Liver (tissue), 9 donors: ENCODE results near the gene ANKRD33B. TPM values are rescaled to one million over a fixed set of nuclear protein-coding genes. Genes with fewer than 3 reads are reported as not detected.

ENCODE experiments used
- DNase-seq: peaks from one replicate; pipeline ENCODE4 v3.0.0-alpha.2; 2017; ENCODE audit warnings: low spot score
- H3K27ac ChIP-seq, 2 donors: one replicate each; pipeline ENCODE4 v1.7.0; 2013; ENCODE audit warnings: inconsistent platforms in 2 of 2, low read length in 2 of 2, control low read depth in 1 of 2, low read depth in 1 of 2, mild to moderate bottlenecking in 1 of 2
- H3K27me3 ChIP-seq, 4 donors: one replicate each; pipeline versions ENCODE4 v1.6.1 to v1.7.0; 2013; ENCODE audit warnings: low read length in 3 of 4, inconsistent platforms in 1 of 4, mild to moderate bottlenecking in 1 of 4, moderate library complexity in 1 of 4; ENCODE audit not compliant: control insufficient read depth in 4 of 4, insufficient read depth in 4 of 4
- H3K36me3 ChIP-seq, 4 donors: one replicate each; pipeline versions ENCODE4 v1.6.1 to v1.7.0; 2013; ENCODE audit warnings: low read length in 3 of 4, mild to moderate bottlenecking in 3 of 4, low read depth in 1 of 4, moderate library complexity in 1 of 4; ENCODE audit not compliant: control insufficient read depth in 4 of 4, insufficient read depth in 3 of 4
- H3K4me1 ChIP-seq, 4 donors: one replicate each; pipeline versions ENCODE4 v1.6.1 to v1.7.0; 2013; ENCODE audit warnings: low read length in 3 of 4, mild to moderate bottlenecking in 3 of 4, moderate library complexity in 1 of 4; ENCODE audit not compliant: control insufficient read depth in 4 of 4, insufficient read depth in 4 of 4
- H3K4me3 ChIP-seq, 3 donors: one replicate each; pipeline versions ENCODE4 v1.6.1 to v1.7.0; 2013; ENCODE audit warnings: low read length in 3 of 3, control low read depth in 1 of 3, low read depth in 1 of 3, mild to moderate bottlenecking in 1 of 3
- H3K9ac ChIP-seq, 2 donors: one replicate each; pipeline ENCODE4 v1.7.0; 2013; ENCODE audit warnings: low read length in 2 of 2, mild to moderate bottlenecking in 2 of 2, moderate library complexity in 2 of 2, control low read depth in 1 of 2, low read depth in 1 of 2
- H3K9me3 ChIP-seq, 4 donors: one replicate each; pipeline versions ENCODE4 v1.6.1 to v1.7.0; 2013; ENCODE audit warnings: low read length in 3 of 4; ENCODE audit not compliant: control insufficient read depth in 4 of 4
- ATF3 ChIP-seq: IDR thresholded peaks from 2 replicates; pipeline ENCODE4 v1.6.1; 2016; ENCODE audit warnings: antibody characterized with exemption
- CTCF ChIP-seq: fragments of 150-350 bp; IDR thresholded peaks from 2 replicates; pipeline ENCODE4 v1.5.1; 2017; ENCODE audit warnings: improper control_type of control experiment, low read depth, low read length; ENCODE audit not compliant: missing input control
- EGR1 ChIP-seq, 2 donors: IDR thresholded peaks; 2 replicates each; pipeline ENCODE4 v1.6.1; 2016 to 2018; ENCODE audit warnings: antibody characterized with exemption in 2 of 2, low read depth in 2 of 2
- FOXA1 ChIP-seq: IDR thresholded peaks from 2 replicates; pipeline ENCODE4 v1.6.1; 2016; ENCODE audit warnings: antibody characterized with exemption
- FOXA2 ChIP-seq: IDR thresholded peaks from 2 replicates; pipeline ENCODE4 v1.6.1; 2016; ENCODE audit warnings: antibody characterized with exemption
- GABPA ChIP-seq, 2 donors: IDR thresholded peaks in 1 of 2; conservative IDR thresholded peaks in 1 of 2; 2 replicates each; pipeline ENCODE4 v1.6.1; 2016; ENCODE audit warnings: antibody characterized with exemption in 2 of 2, mild to moderate bottlenecking in 1 of 2, moderate library complexity in 1 of 2
- HNF4A ChIP-seq, 2 donors: conservative IDR thresholded peaks; 2 replicates each; pipeline ENCODE4 v1.6.1; 2016; ENCODE audit warnings: antibody characterized with exemption in 2 of 2, mild to moderate bottlenecking in 2 of 2
- HNF4G ChIP-seq: IDR thresholded peaks from 2 replicates; pipeline ENCODE4 v1.6.1; 2016; ENCODE audit warnings: antibody characterized with exemption
- JUND ChIP-seq, 2 donors: IDR thresholded peaks; 2 replicates each; pipeline ENCODE4 v1.6.1; 2016; ENCODE audit warnings: antibody characterized with exemption in 2 of 2
- MAX ChIP-seq: IDR thresholded peaks from 2 replicates; pipeline ENCODE4 v1.6.1; 2016; ENCODE audit warnings: antibody characterized with exemption
- NR2F2 ChIP-seq: IDR thresholded peaks from 2 replicates; pipeline ENCODE4 v1.6.1; 2016; ENCODE audit warnings: antibody characterized with exemption
- RAD21 ChIP-seq, 2 donors: IDR thresholded peaks; 2 replicates each; pipeline ENCODE4 v1.6.1; 2016; ENCODE audit warnings: antibody characterized with exemption in 2 of 2, mild to moderate bottlenecking in 2 of 2
- REST ChIP-seq: IDR thresholded peaks from 2 replicates; pipeline ENCODE4 v1.6.1; 2016; ENCODE audit warnings: antibody characterized with exemption, mild to moderate bottlenecking
- RXRA ChIP-seq, 2 donors: IDR thresholded peaks; 2 replicates each; pipeline ENCODE4 v1.6.1; 2017 to 2018; ENCODE audit warnings: antibody characterized with exemption in 2 of 2, mild to moderate bottlenecking in 1 of 2
- SP1 ChIP-seq: IDR thresholded peaks from 2 replicates; pipeline ENCODE4 v1.6.1; 2018; ENCODE audit warnings: antibody characterized with exemption, mild to moderate bottlenecking
- TAF1 ChIP-seq: conservative IDR thresholded peaks from 2 replicates; pipeline ENCODE4 v1.6.1; 2016; ENCODE audit warnings: antibody characterized with exemption, mild to moderate bottlenecking
- YY1 ChIP-seq: IDR thresholded peaks from 2 replicates; pipeline ENCODE4 v1.6.1; 2016; ENCODE audit warnings: antibody characterized with exemption, mild to moderate bottlenecking
- ZBTB33 ChIP-seq: IDR thresholded peaks from 2 replicates; pipeline ENCODE4 v1.6.1; 2016; ENCODE audit warnings: antibody characterized with exemption
- WGBS: extraction: QIAGEN DNeasy Blood & Tissue Kit; methylation state at CpG from one replicate; pipeline ENCODE4 v1.1.7; 2013; 5-methylcytosine and 5-hydroxymethylcytosine counted together
- polyA plus RNA-seq, 2 donors: library from polyadenylated mRNA; stranded (reverse) in 1 of 2; unstranded in 1 of 2; fragments of 200-250 nt in 1 of 2; fragments of >200 nt in 1 of 2; fragmentation: Nextera tagmentation in 1 of 2; extraction: Ambion mirVana in 1 of 2; gene quantifications; one replicate each; pipeline versions ENCODE4 v1.2.1 to v1.2.3, GENCODE V29; 2013 to 2015
- total RNA-seq, 2 donors: library from RNA; depleted of rRNA; stranded (reverse); fragments of >200 nt; gene quantifications; one replicate each; pipeline ENCODE4 v1.2.3, GENCODE V29; 2014
- donor health status: healthy.
- donor health status: healthy.
- donor health status: healthy.
- donor health status: healthy.
- donor health status: healthy.

The ANKRD33B gene
- total and polyA plus RNA-seq, 4 donors = 0.09 to 1.9 (median 0.25) TPM; not detected in 1

- Histone ChIP-seq H3K36me3 (no peaks in the 10 kb centered on the region), H3K4me3 (no peak overlapping the region), H3K4me1 (no peaks in the 10 kb centered on the region), H3K27me3 (no peaks in the 10 kb centered on the region), H3K9ac (no peak overlapping the region), H3K9me3 (peaks cover 0 to 4% (median 0%) of the 10 kb centered on the region in 4 donors), H3K27ac (no peak overlapping the region)
- 86% methylated on average over 19 of the region's 19 CpGs for WGBS
- no peak for DNase-seq
- TF ChIP-seq GABPA (IDR thresholded peaks at IDR 0.05 in 1 of 2, conservative IDR thresholded peaks at IDR 0.05 in 1 of 2) (no peak), FOXA1 (no peak), JUND (IDR thresholded peaks at IDR 0.05) (no peak), CTCF (no peak), ZBTB33 (no peak), TAF1 (no peak), YY1 (no peak), NR2F2 (no peak), RXRA (IDR thresholded peaks at IDR 0.05) (no peak), HNF4G (no peak), EGR1 (IDR thresholded peaks at IDR 0.05; ENCODE audit: low read depth in 2 of 2) (no peak), MAX (no peak), SP1 (no peak), REST (no peak), RAD21 (IDR thresholded peaks at IDR 0.05) (no peak), ATF3 (no peak), HNF4A (conservative IDR thresholded peaks at IDR 0.05) (no peak), FOXA2 (no peak)
Measured at GRCh38 chr5:10524376-10525123, 39.3 kb upstream of the ANKRD33B start.
